HCT116 (cell line): Measurements from ENCODE around the gene CISD3. TPM values are rescaled to one million over a fixed set of nuclear protein-coding genes. Genes with fewer than 3 reads are reported as not detected.

Source experiments
- ATAC-seq: fragments of 200-7000 bp; cut with Tn5 transposase; 2 replicates; pipeline ENCODE4 v1.9.1; 2020; ENCODE audit warnings: mild to moderate bottlenecking, moderate library complexity
- BruUV-seq: library from RNA; stranded (reverse); fragments of 400-500 nt; replicated peaks from 2 replicates; lab custom pipeline; 2021; lab: Mats Ljungman, UMichigan
- CTCF ChIA-PET: fragments of 300-600 bp; sonication (Branson Sonifier 250); formaldehyde crosslinking; loops from one replicate; lab custom pipeline; 2021; ENCODE audit warnings: antibody characterized with exemption; lab: Charles Lee
- POLR2A ChIA-PET: fragments of 300-600, 350-600 bp; sonication (Branson Sonifier 250); formaldehyde crosslinking; loops from one replicate; lab custom pipeline; 2021; ENCODE audit warnings: antibody characterized with exemption; lab: Charles Lee
- RAD21 ChIA-PET, 2 experiments: fragments of 300-600 bp; sonication (Branson Sonifier 250); formaldehyde crosslinking; loops; one replicate each; lab custom pipeline; 2023; ENCODE audit warnings: low total read pairs in 2 of 2; ENCODE audit not compliant: uncharacterized antibody in 2 of 2, unreplicated experiment in 2 of 2, low non-redundant PET in 1 of 2; lab: Charles Lee
- DNase-seq: peaks from one replicate; pipeline ENCODE4 v3.0.0-alpha.2; 2010; ENCODE audit warnings: low read depth, low spot score
- H2AFZ ChIP-seq: fragments of 200-600 bp; shearing (Covaris generic), sonication (generic); 2 replicates; pipeline ENCODE4 v1.6.1; 2017; ENCODE audit warnings: low read depth, mixed run types, mixed read lengths, antibody characterized with exemption, low read length; ENCODE audit not compliant: poor library complexity, severe bottlenecking
- H3K27ac ChIP-seq: 2 replicates; pipeline ENCODE4 v1.5.1; 2012; ENCODE audit warnings: low read depth, low read length
- H3K27me3 ChIP-seq: fragments of 200-600 bp; sonication (generic); 2 replicates; pipeline ENCODE4 v1.6.1; 2016; ENCODE audit warnings: mixed run types, low read length, mixed read lengths; ENCODE audit not compliant: insufficient read depth
- H3K36me3 ChIP-seq, 2 experiments: fragments of 200-500 bp in 1 of 2; fragments of 200-600 bp in 1 of 2; sonication (Bioruptor generic) in 1 of 2; sonication (generic) in 1 of 2; 2 replicates each; pipeline versions ENCODE4 v1.5.1 to v1.6.1; 2014 to 2016; ENCODE audit warnings: low read length in 2 of 2, inconsistent platforms in 1 of 2, mixed read lengths in 1 of 2, mixed run types in 1 of 2; ENCODE audit not compliant: insufficient read depth in 2 of 2, control insufficient read depth in 1 of 2
- H3K4me1 ChIP-seq, 2 experiments: fragments of 200-600 bp in 1 of 2; sonication (generic) in 1 of 2; 2 replicates each; pipeline versions ENCODE4 v1.5.1 to v1.6.1; 2012 to 2017; ENCODE audit warnings: low read length in 2 of 2, inconsistent platforms in 1 of 2, mild to moderate bottlenecking in 1 of 2, mixed read lengths in 1 of 2, mixed run types in 1 of 2, moderate library complexity in 1 of 2; ENCODE audit not compliant: insufficient read depth in 2 of 2, control insufficient read depth in 1 of 2
- H3K4me2 ChIP-seq: fragments of 200-600 bp; sonication (generic); 2 replicates; pipeline ENCODE4 v1.6.1; 2017; ENCODE audit warnings: mixed run types, low read length, mixed read lengths
- H3K4me3 ChIP-seq, 2 experiments: fragments of 200-600 bp in 1 of 2; sonication (generic) in 1 of 2; replicated peaks in 1 of 2; 2 replicates each; pipeline ENCODE4 v1.5.1; 2011 to 2016; ENCODE audit warnings: low read length in 2 of 2, control low read depth in 1 of 2, low read depth in 1 of 2, mild to moderate bottlenecking in 1 of 2, mixed read lengths in 1 of 2, mixed run types in 1 of 2
- H3K79me2 ChIP-seq: fragments of 200-600 bp; sonication (generic); 2 replicates; pipeline ENCODE4 v1.6.1; 2017; ENCODE audit warnings: mild to moderate bottlenecking, mixed run types, low read length, moderate library complexity, mixed read lengths; ENCODE audit not compliant: insufficient read depth
- H3K9ac ChIP-seq: fragments of 200-600 bp; sonication (generic); 2 replicates; pipeline ENCODE4 v1.6.1; 2016; ENCODE audit warnings: low read length, mixed read lengths
- H3K9me2 ChIP-seq: fragments of 200-600 bp; sonication (generic), shearing (Covaris generic); 2 replicates; pipeline ENCODE4 v1.6.1; 2017; ENCODE audit warnings: mixed run types, mild to moderate bottlenecking, moderate library complexity; ENCODE audit not compliant: insufficient read depth
- H3K9me3 ChIP-seq, 2 experiments: fragments of 200-500 bp in 1 of 2; fragments of 200-600 bp in 1 of 2; sonication (Bioruptor generic) in 1 of 2; sonication (generic) in 1 of 2; 2 replicates each; pipeline ENCODE4 v1.6.1; 2014 to 2017; ENCODE audit warnings: low read length in 2 of 2, mixed read lengths in 2 of 2, inconsistent platforms in 1 of 2, low read depth in 1 of 2, mild to moderate bottlenecking in 1 of 2, mixed run types in 1 of 2, moderate library complexity in 1 of 2; ENCODE audit not compliant: control insufficient read depth in 1 of 2, insufficient read depth in 1 of 2
- H4K20me1 ChIP-seq: fragments of 200-600 bp; sonication (generic), shearing (Covaris generic); 2 replicates; pipeline ENCODE4 v1.6.1; 2017; ENCODE audit warnings: mixed run types, mild to moderate bottlenecking, moderate library complexity; ENCODE audit not compliant: insufficient read depth
- CEBPB ChIP-seq: IDR thresholded peaks from 2 replicates; pipeline ENCODE4 v1.6.1; 2012; ENCODE audit warnings: low read depth
- EGR1 ChIP-seq: IDR thresholded peaks from 2 replicates; pipeline ENCODE4 v1.6.1; 2012; ENCODE audit warnings: low read depth
- EZH2phosphoT487 ChIP-seq: fragments of 200-600 bp; IDR thresholded peaks from 2 replicates; pipeline ENCODE4 v1.6.1; 2018; ENCODE audit warnings: antibody characterized with exemption, borderline replicate concordance
- FOSL1 ChIP-seq: IDR thresholded peaks from 2 replicates; pipeline ENCODE4 v1.6.1; 2012; ENCODE audit warnings: low read depth
- POLR2A ChIP-seq: IDR thresholded peaks from 2 replicates; pipeline ENCODE4 v1.7.0; 2011; ENCODE audit warnings: borderline replicate concordance; ENCODE audit not compliant: insufficient read depth, insufficient read length; ENCODE audit errors: extremely low read depth
- RAD21 ChIP-seq: IDR thresholded peaks from 2 replicates; pipeline ENCODE4 v1.6.1; 2012; ENCODE audit warnings: low read depth, mild to moderate bottlenecking
- SRF ChIP-seq: IDR thresholded peaks from 2 replicates; pipeline ENCODE4 v1.6.1; 2012; ENCODE audit warnings: low read depth
- ZFX ChIP-seq: fragments of 450-650 bp; IDR thresholded peaks from 2 replicates; pipeline ENCODE4 v1.6.1; 2017
- intact Hi-C: fragments of 100-400 bp; cut with micrococcal nuclease; formaldehyde crosslinking; loops from 2 replicates; pipeline ENCODE4 v1.10.0; 2022
- total RNA-seq: library from RNA; stranded (reverse); gene quantifications from one replicate; pipeline ENCODE4 v1.2.1, GENCODE V29; 2021; ENCODE audit not compliant: unreplicated experiment
- TF ChIP-seq, protein P1 (sequence below): IDR thresholded peaks from 2 replicates; pipeline ENCODE4 v1.6.1; 2012
- TF ChIP-seq, protein P2 (sequence below), 3 experiments: fragments of 200-600 bp in 1 of 3; sonication (generic) in 1 of 3; IDR thresholded peaks in 2 of 3; conservative IDR thresholded peaks in 1 of 3; 2 replicates each; pipeline ENCODE4 v1.5.1; 2012 to 2017; ENCODE audit warnings: low read depth in 2 of 3, low read length in 2 of 3, antibody characterized with exemption in 1 of 3, borderline replicate concordance in 1 of 3, control low read depth in 1 of 3, mild to moderate bottlenecking in 1 of 3, mixed read lengths in 1 of 3, mixed run types in 1 of 3, moderate library complexity in 1 of 3; ENCODE audit not compliant: insufficient read depth in 1 of 3

CISD3 gene
- total RNA-seq, 1 experiment from 2014 or later = 50.2 TPM

DNA sequence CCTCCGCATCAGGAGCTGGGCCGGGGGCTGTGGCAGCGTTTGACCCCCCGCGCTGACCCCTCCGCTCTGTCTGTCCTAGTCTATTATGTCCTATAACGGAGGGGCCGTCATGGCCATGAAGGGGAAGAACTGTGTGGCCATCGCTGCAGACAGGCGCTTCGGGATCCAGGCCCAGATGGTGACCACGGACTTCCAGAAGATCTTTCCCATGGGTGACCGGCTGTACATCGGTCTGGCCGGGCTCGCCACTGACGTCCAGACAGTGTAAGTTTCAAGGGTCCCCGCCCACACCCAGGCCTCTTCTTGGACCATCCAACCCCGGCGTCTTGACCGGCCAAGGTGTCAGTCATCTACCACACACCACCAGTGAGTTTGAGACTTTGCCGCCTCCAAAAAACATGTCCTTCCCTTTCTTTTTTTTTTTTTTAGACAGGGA lies 22.9 kb downstream of the CISD3 start:
- Histone ChIP-seq H3K27ac (peak overlapping the region; percentile 100), H3K79me2 (peaks cover 66% of the 10 kb centered on the region), H3K9me3 (no peaks in the 10 kb centered on the region), H3K9me2 (no peaks in the 10 kb centered on the region), H4K20me1 (no peaks in the 10 kb centered on the region), H3K4me3 (peak overlapping the region; percentile 99 to 100), H2AFZ (no peak overlapping the region)
- no peak for ATAC-seq
- intact Hi-C loops = loop anchor here (5.0 kb wide), 4 partner anchors 44 to 114 kb away; partner anchors contain the start of genes PIP4K2B and RPL23
- ChIA-PET POLR2A (interaction anchor here (0.7 to 2.1 kb wide), 2 partner anchors 12 to 109 kb away, joined by 3 to 4 read pairs; no protein-coding TSS in a partner anchor), RAD21 (no interaction called here)
- BruUV-seq = TSS peak; percentile 72
- TF ChIP-seq SRF (no peak), ZFX (peak; percentile 25; the same call in 1 of the 2 replicates)
- TF ChIP-seq, all 23 proteins: peak for 1
- no peak for DNase-seq
- Histone ChIP-seq H3K36me3 (peaks cover 22 to 33% of the 10 kb centered on the region in 2 experiments), H3K27me3 (no peaks in the 10 kb centered on the region), H3K4me2 (peak overlapping the region; percentile 94), H3K4me1 (peaks cover 18 to 46% of the 10 kb centered on the region in 2 experiments), H3K9ac (peak overlapping the region; percentile 93)
- CTCF ChIA-PET = no interaction called here

DNA sequence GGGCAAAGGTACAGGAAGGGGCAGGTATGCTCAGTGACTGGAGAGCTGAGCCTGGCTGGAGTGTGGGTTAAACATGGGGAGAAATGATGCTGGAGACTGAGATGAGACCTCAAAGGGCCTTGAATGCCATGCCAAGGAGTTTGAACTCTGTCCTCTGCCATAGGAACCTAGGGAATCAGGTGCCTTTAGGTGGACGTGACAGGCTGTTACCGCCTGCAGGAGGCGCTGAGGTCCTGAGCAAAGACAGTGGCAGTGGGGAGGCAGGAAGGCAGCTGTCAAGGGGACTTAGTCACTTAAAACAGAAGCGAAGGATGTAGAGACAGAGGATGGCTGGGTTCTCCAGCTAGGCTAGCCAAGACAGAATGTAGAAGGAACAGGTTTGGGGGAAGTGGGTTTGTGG lies 31.5 kb downstream of the CISD3 start:
- no peaks in the 10 kb centered on the region for H3K9me3 ChIP-seq
- H3K36me3 ChIP-seq = peaks cover 42 to 59% of the 10 kb centered on the region in 2 experiments
- no peak overlapping the region for H3K9ac ChIP-seq
- H3K4me1 ChIP-seq = no peaks in the 10 kb centered on the region
- no peak overlapping the region for H3K4me3 ChIP-seq
- H3K27ac ChIP-seq = no peak overlapping the region
- peak; percentile 34 for DNase-seq
- H2AFZ ChIP-seq = no peak overlapping the region
- TF ChIP-seq, protein P1, sequence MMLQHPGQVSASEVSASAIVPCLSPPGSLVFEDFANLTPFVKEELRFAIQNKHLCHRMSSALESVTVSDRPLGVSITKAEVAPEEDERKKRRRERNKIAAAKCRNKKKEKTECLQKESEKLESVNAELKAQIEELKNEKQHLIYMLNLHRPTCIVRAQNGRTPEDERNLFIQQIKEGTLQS = no peak
- TF ChIP-seq FOSL1 (no peak), EGR1 (no peak), RAD21 (peak; percentile 68), ZFX (no peak), CEBPB (no peak), POLR2A (no peak), EZH2phosphoT487 (no peak)
- TF ChIP-seq, protein P2, sequence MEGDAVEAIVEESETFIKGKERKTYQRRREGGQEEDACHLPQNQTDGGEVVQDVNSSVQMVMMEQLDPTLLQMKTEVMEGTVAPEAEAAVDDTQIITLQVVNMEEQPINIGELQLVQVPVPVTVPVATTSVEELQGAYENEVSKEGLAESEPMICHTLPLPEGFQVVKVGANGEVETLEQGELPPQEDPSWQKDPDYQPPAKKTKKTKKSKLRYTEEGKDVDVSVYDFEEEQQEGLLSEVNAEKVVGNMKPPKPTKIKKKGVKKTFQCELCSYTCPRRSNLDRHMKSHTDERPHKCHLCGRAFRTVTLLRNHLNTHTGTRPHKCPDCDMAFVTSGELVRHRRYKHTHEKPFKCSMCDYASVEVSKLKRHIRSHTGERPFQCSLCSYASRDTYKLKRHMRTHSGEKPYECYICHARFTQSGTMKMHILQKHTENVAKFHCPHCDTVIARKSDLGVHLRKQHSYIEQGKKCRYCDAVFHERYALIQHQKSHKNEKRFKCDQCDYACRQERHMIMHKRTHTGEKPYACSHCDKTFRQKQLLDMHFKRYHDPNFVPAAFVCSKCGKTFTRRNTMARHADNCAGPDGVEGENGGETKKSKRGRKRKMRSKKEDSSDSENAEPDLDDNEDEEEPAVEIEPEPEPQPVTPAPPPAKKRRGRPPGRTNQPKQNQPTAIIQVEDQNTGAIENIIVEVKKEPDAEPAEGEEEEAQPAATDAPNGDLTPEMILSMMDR (IDR thresholded peaks at IDR 0.05 in 2 of 3, conservative IDR thresholded peaks at IDR 0.05 in 1 of 3; ENCODE audit: borderline replicate concordance in 1 of 3, insufficient read depth in 1 of 3, low read depth in 2 of 3, low read length in 2 of 3) = peak in 2 of 3 experiments; percentile 65 to 72; a peak in 5 of 6 replicates
- TF ChIP-seq, all 23 proteins: peak for 2
- no peaks in the 10 kb centered on the region for H3K9me2 ChIP-seq
- CTCF ChIA-PET = interaction anchor here (0.8 to 1.2 kb wide), 2 partner anchors 10 to 26 kb away, joined by 3 to 4 read pairs; no protein-coding TSS in a partner anchor
- peaks cover 46% of the 10 kb centered on the region for H3K79me2 ChIP-seq
- intact Hi-C loops = no loop called here
- peaks cover 4% of the 10 kb centered on the region; the same call in 1 of the 2 replicates for H4K20me1 ChIP-seq
- ATAC-seq = peak; percentile 87
- H3K4me2 ChIP-seq = no peak overlapping the region
- no peaks in the 10 kb centered on the region for H3K27me3 ChIP-seq
- no TSS peak for BruUV-seq
- POLR2A ChIA-PET = no interaction called here
- RAD21 ChIA-PET = interaction anchor here (0.5 to 0.7 kb wide), 2 partner anchors 72 to 214 kb away, joined by 3 read pairs; no protein-coding TSS in a partner anchor
